Hematopoietic multipotent progenitor cell (in vitro differentiated cells): Measurements from ENCODE around the gene HES4. TPM values are rescaled to one million over a fixed set of nuclear protein-coding genes. Genes with fewer than 3 reads are reported as not detected.

ENCODE experiments used
- DNase-seq, 3 donors: peaks; one replicate each; pipeline ENCODE4 v3.0.0-alpha.2; 2011 to 2015; ENCODE audit warnings: low read depth in 2 of 3, low spot score in 2 of 3
- total RNA-seq: library from RNA; depleted of rRNA; stranded (reverse); fragments of >200 nt; gene quantifications from one replicate; pipeline ENCODE4 v1.2.3, GENCODE V29; 2012

HES4 gene
- total RNA-seq, 1 donor, result 4.8 TPM

GRCh38 chr1:969260-969855 is 30.5 kb downstream of the HES4 start:
- DNase-seq, result no peak

GRCh38 chr1:967466-968343 is 32.2 kb downstream of the HES4 start:
- DNase-seq, result no peak

- peak; percentile 44 to 74 (median 57) for DNase-seq
Observed at GRCh38 chr1:966704-967300, 33.1 kb downstream of the HES4 start.

- DNase-seq, result peak in 2 of 3 donors; percentile 23 to 48
Observed at GRCh38 chr1:966135-966703, 33.7 kb downstream of the HES4 start, which contains the start of gene PLEKHN1. PLEKHN1 (plus strand) TSS chr1:966482; CDS start chr1:966532, 50 bp downstream.

- no peak for DNase-seq
Observed at GRCh38 chr1:965526-966134, 34.3 kb downstream of the HES4 start.

- no peak for DNase-seq
Observed at GRCh38 chr1:964691-965525, 35.0 kb downstream of the HES4 start.

GRCh38 chr1:963746-964525 is 36.0 kb downstream of the HES4 start:
- no peak for DNase-seq

GRCh38 chr1:963301-963651 is 36.6 kb downstream of the HES4 start:
- DNase-seq, result no peak

GRCh38 chr1:962381-963300 is 37.3 kb downstream of the HES4 start:
- DNase-seq, result no peak

GRCh38 chr1:961132-961669 is 38.7 kb downstream of the HES4 start:
- no peak for DNase-seq

GRCh38 chr1:960363-961131 is 39.4 kb downstream of the HES4 start, which contains the start of gene KLHL17:
KLHL17 (plus strand) TSS chr1:960584; CDS start chr1:960694, 110 bp downstream.
- peak in 2 of 3 donors; percentile 44 to 58 for DNase-seq

GRCh38 chr1:959731-960362 is 40.0 kb downstream of the HES4 start:
- no peak for DNase-seq

GRCh38 chr1:958823-959730 is 40.8 kb downstream of the HES4 start, which contains the start of gene NOC2L:
NOC2L (minus strand) TSS chr1:959256; CDS start chr1:959240, 16 bp downstream.
- peak; percentile 89 to 92 (median 91) for DNase-seq

- no peak for DNase-seq
Observed at GRCh38 chr1:956636-957035, 43.3 kb downstream of the HES4 start.

- no peak for DNase-seq
Observed at GRCh38 chr1:955474-955873, 44.4 kb downstream of the HES4 start.
